CD4-positive, CD25-positive, alpha-beta regulatory T cell (primary cell): Measurements from ENCODE around the gene RPL28. TPM values are rescaled to one million over a fixed set of nuclear protein-coding genes. Genes with fewer than 3 reads are reported as not detected.
"Not testable (repeated sequence)": the region's sequence is repeated elsewhere in the genome, so short reads cannot be mapped to it uniquely, and the experiment has no call there.

Source experiments
- ATAC-seq, 2 donors: fragments of 150-1000 bp; cut with Tn5 transposase; one replicate each; pipeline ENCODE4 v1.10.0; 2021; ENCODE audit warnings: low read depth in 2 of 2, moderate number of reproducible peaks in 2 of 2, moderate library complexity in 1 of 2
- DNase-seq, 3 donors: peaks; one replicate each; pipeline versions ENCODE4 v3.0.0 to v3.0.0-alpha.2; 2012 to 2022; ENCODE audit warnings: mixed read lengths in 1 of 3
- H3K27ac ChIP-seq: one replicate; pipeline ENCODE4 v1.7.0; 2013; ENCODE audit warnings: mild to moderate bottlenecking, low read length; ENCODE audit not compliant: insufficient read depth, poor library complexity, severe bottlenecking
- H3K27me3 ChIP-seq: one replicate; pipeline ENCODE4 v1.7.0; 2013; ENCODE audit warnings: low read length; ENCODE audit not compliant: control insufficient read depth, insufficient read depth
- H3K36me3 ChIP-seq: one replicate; pipeline ENCODE4 v1.7.0; 2013; ENCODE audit warnings: mild to moderate bottlenecking, low read length, moderate library complexity; ENCODE audit not compliant: control insufficient read depth, insufficient read depth
- H3K4me1 ChIP-seq: 2 replicates; pipeline ENCODE4 v1.7.0; 2013; ENCODE audit warnings: mild to moderate bottlenecking, low read length; ENCODE audit not compliant: insufficient read depth, control insufficient read depth, poor library complexity, severe bottlenecking
- H3K4me3 ChIP-seq: one replicate; pipeline ENCODE4 v1.7.0; 2013; ENCODE audit warnings: low read depth, mild to moderate bottlenecking, low read length, moderate library complexity
- H3K9me3 ChIP-seq, 2 experiments: 1 replicate in 1 of 2; 2 replicates in 1 of 2; pipeline ENCODE4 v1.7.0; 2013; ENCODE audit warnings: low read length in 2 of 2, mild to moderate bottlenecking in 1 of 2, moderate library complexity in 1 of 2; ENCODE audit not compliant: control insufficient read depth in 2 of 2
- H3K27ac Mint-ChIP-seq, 3 donors: one replicate each; pipeline ENCODE4 v1.8.0; 2020 to 2022; ENCODE audit warnings: mild to moderate bottlenecking in 3 of 3, mixed read lengths in 3 of 3, moderate library complexity in 2 of 3
- H3K27me3 Mint-ChIP-seq: one replicate; pipeline ENCODE4 v1.8.0; 2022; ENCODE audit warnings: mild to moderate bottlenecking, mixed read lengths
- H3K36me3 Mint-ChIP-seq: one replicate; pipeline ENCODE4 v1.8.0; 2020; ENCODE audit warnings: mixed read lengths
- H3K4me1 Mint-ChIP-seq, 4 donors: one replicate each; pipeline ENCODE4 v1.8.0; 2020 to 2022; ENCODE audit warnings: mixed read lengths in 4 of 4, mild to moderate bottlenecking in 1 of 4
- H3K4me3 Mint-ChIP-seq, 4 donors: one replicate each; pipeline ENCODE4 v1.8.0; 2020 to 2022; ENCODE audit warnings: mild to moderate bottlenecking in 4 of 4, mixed read lengths in 4 of 4, moderate library complexity in 3 of 4
- H3K9me3 Mint-ChIP-seq, 7 donors: one replicate each; pipeline ENCODE4 v1.8.0; 2020 to 2022; ENCODE audit warnings: mixed read lengths in 7 of 7, mild to moderate bottlenecking in 3 of 7, moderate library complexity in 2 of 7
- polyA plus RNA-seq, 4 donors: library from polyadenylated mRNA; unstranded; fragments of 300-500 nt; fragmentation: Illumina TruSeq; gene quantifications; one replicate each; pipeline ENCODE4 v1.2.3, GENCODE V29; 2021
- total RNA-seq: library from RNA; stranded (reverse); gene quantifications from one replicate; pipeline ENCODE4 v1.2.3, GENCODE V29; 2022

The RPL28 gene
- total and polyA plus RNA-seq, 5 donors from 2014 or later = 527 to 2,934 (median 686) TPM

GRCh38 chr19:55406091-55406825 lies 20.5 kb downstream of the RPL28 start:
- Histone ChIP-seq H3K4me3 (peak overlapping the region; percentile 35), H3K27me3 (no peaks in the 10 kb centered on the region), H3K9me3 (peaks cover 2 to 7% of the 10 kb centered on the region in 2 experiments), H3K27ac (peak overlapping the region; percentile 25), H3K4me1 (peaks cover 24% of the 10 kb centered on the region), H3K36me3 (peaks cover 20% of the 10 kb centered on the region)
- Mint-ChIP-seq H3K36me3 (peaks cover 23% of the 10 kb centered on the region), H3K27ac (peak overlapping the region; percentile 36 to 87 (median 76)), H3K4me1 (peaks cover 9 to 33% (median 27%) of the 10 kb centered on the region in 4 donors), H3K27me3 (peaks cover 9% of the 10 kb centered on the region), H3K4me3 (peak overlapping the region; percentile 84 to 90 (median 88)), H3K9me3 (peaks cover 0 to 8% (median 5%) of the 10 kb centered on the region in 7 donors)
- ATAC-seq = no peak
- no peak for DNase-seq

GRCh38 chr19:55406826-55407549 lies 21.3 kb downstream of the RPL28 start:
- H3K27ac Mint-ChIP-seq = peak overlapping the region; percentile 52 to 99 (median 76)
- peak overlapping the region; percentile 84 to 90 (median 88) for H3K4me3 Mint-ChIP-seq
- Histone ChIP-seq H3K4me3 (peak overlapping the region; percentile 35), H3K4me1 (peaks cover 24% of the 10 kb centered on the region), H3K27ac (peak overlapping the region; percentile 100), H3K27me3 (no peaks in the 10 kb centered on the region), H3K9me3 (peaks cover 2 to 7% of the 10 kb centered on the region in 2 experiments), H3K36me3 (peaks cover 15% of the 10 kb centered on the region)
- peaks cover 9 to 33% (median 27%) of the 10 kb centered on the region in 4 donors for H3K4me1 Mint-ChIP-seq
- peaks cover 20% of the 10 kb centered on the region for H3K36me3 Mint-ChIP-seq
- DNase-seq = peak in 2 of 3 donors; percentile 28 to 43
- H3K27me3 Mint-ChIP-seq = peaks cover 9% of the 10 kb centered on the region
- peaks cover 0 to 8% (median 5%) of the 10 kb centered on the region in 7 donors for H3K9me3 Mint-ChIP-seq
- no peak for ATAC-seq

GRCh38 chr19:55407550-55407799 lies 21.7 kb downstream of the RPL28 start, which contains the start of gene UBE2S:
TSS of gene UBE2S (minus strand) at chr19:55407788. CDS start at chr19:55407589, 199 bp downstream.
- ATAC-seq = peak in 1 of 2 donors; percentile 0

GRCh38 chr19:55407800-55408532 lies 22.2 kb downstream of the RPL28 start:
- ATAC-seq (peak; percentile 93 to 94), DNase-seq (peak; percentile 95 to 100 (median 98))
- Histone ChIP-seq H3K9me3 (peaks cover 2 to 7% of the 10 kb centered on the region in 2 experiments), H3K36me3 (peaks cover 6% of the 10 kb centered on the region), H3K4me1 (peaks cover 24% of the 10 kb centered on the region), H3K27ac (peak overlapping the region; percentile 100), H3K4me3 (peak overlapping the region; percentile 88), H3K27me3 (no peaks in the 10 kb centered on the region)
- peak overlapping the region; percentile 99 to 100 (median 99) for H3K27ac Mint-ChIP-seq
- H3K4me1 Mint-ChIP-seq = peaks cover 9 to 33% (median 26%) of the 10 kb centered on the region in 4 donors
- peak overlapping the region; percentile 90 to 97 (median 94) for H3K4me3 Mint-ChIP-seq
- H3K27me3 Mint-ChIP-seq = peaks cover 9% of the 10 kb centered on the region
- H3K36me3 Mint-ChIP-seq = peaks cover 15% of the 10 kb centered on the region
- H3K9me3 Mint-ChIP-seq = peaks cover 0 to 8% (median 5%) of the 10 kb centered on the region in 7 donors

More at GRCh38 chr19:55407550-55407799, 21.7 kb downstream of the RPL28 start, which contains the start of gene UBE2S:
- H3K27me3 Mint-ChIP-seq, DNase-seq, H3K9me3 Mint-ChIP-seq, H3K27me3 ChIP-seq, H3K9me3 ChIP-seq: not testable (repeated sequence)
- peak within 1 kb of the TSS; percentile 100 for H3K27ac ChIP-seq
- Mint-ChIP-seq H3K4me1 (peaks cover 9 to 33% (median 27%) of the 10 kb centered on the region in 4 donors), H3K27ac (peak within 1 kb of the TSS; percentile 99 to 100 (median 99)), H3K36me3 (peaks cover 18% of the 10 kb centered on the region), H3K4me3 (peak within 1 kb of the TSS; percentile 90 to 97 (median 94))
- peaks cover 11% of the 10 kb centered on the region for H3K36me3 ChIP-seq
- peaks cover 24% of the 10 kb centered on the region for H3K4me1 ChIP-seq
- H3K4me3 ChIP-seq = peak within 1 kb of the TSS; percentile 88

- Histone ChIP-seq H3K4me3 (peak overlapping the region; percentile 88), H3K9me3 (peaks cover 2 to 7% of the 10 kb centered on the region in 2 experiments), H3K36me3 (peaks cover under 1% of the 10 kb centered on the region), H3K27ac (peak overlapping the region; percentile 100), H3K27me3 (no peaks in the 10 kb centered on the region), H3K4me1 (peaks cover 24% of the 10 kb centered on the region)
- DNase-seq = no peak
- Mint-ChIP-seq H3K4me3 (peak overlapping the region; percentile 90 to 97 (median 94)), H3K27me3 (peaks cover 9% of the 10 kb centered on the region), H3K4me1 (peaks cover 9 to 33% (median 25%) of the 10 kb centered on the region in 4 donors), H3K27ac (peak overlapping the region; percentile 99 to 100 (median 99)), H3K9me3 (peaks cover 0 to 8% (median 5%) of the 10 kb centered on the region in 7 donors), H3K36me3 (peaks cover 11% of the 10 kb centered on the region)
- no peak for ATAC-seq
These were observed 22.8 kb downstream of the RPL28 start for GRCh38 chr19:55408533-55408872.

- Mint-ChIP-seq H3K36me3 (peaks cover 11% of the 10 kb centered on the region), H3K4me1 (peaks cover 9 to 33% (median 22%) of the 10 kb centered on the region in 4 donors), H3K4me3 (peak overlapping the region; percentile 38 to 92 (median 77)), H3K27ac (peak overlapping the region in 2 of 3 donors; percentile 99 to 100)
- H3K9me3 Mint-ChIP-seq, H3K9me3 ChIP-seq, DNase-seq, ATAC-seq, H3K27me3 Mint-ChIP-seq, H3K36me3 ChIP-seq, H3K27ac ChIP-seq, H3K27me3 ChIP-seq, H3K4me3 ChIP-seq: not testable (repeated sequence)
- H3K4me1 ChIP-seq = peaks cover 24% of the 10 kb centered on the region
These were observed 23.4 kb downstream of the RPL28 start for GRCh38 chr19:55409179-55409578.

- H3K27ac Mint-ChIP-seq = no peak overlapping the region
- Histone ChIP-seq H3K4me3 (no peak overlapping the region), H3K27ac (no peak overlapping the region), H3K27me3 (no peaks in the 10 kb centered on the region), H3K4me1 (peaks cover 24% of the 10 kb centered on the region), H3K36me3 (no peaks in the 10 kb centered on the region), H3K9me3 (peaks cover 2 to 7% of the 10 kb centered on the region in 2 experiments)
- H3K9me3 Mint-ChIP-seq = peaks cover 0 to 8% (median 5%) of the 10 kb centered on the region in 7 donors
- peaks cover 16% of the 10 kb centered on the region for H3K27me3 Mint-ChIP-seq
- H3K4me3 Mint-ChIP-seq = peak overlapping the region in 2 of 4 donors; percentile 23 to 64
- H3K4me1 Mint-ChIP-seq = peaks cover 9 to 33% (median 22%) of the 10 kb centered on the region in 4 donors
- H3K36me3 Mint-ChIP-seq = peaks cover 11% of the 10 kb centered on the region
- ATAC-seq (no peak), DNase-seq (no peak)
These were observed 24.4 kb downstream of the RPL28 start for GRCh38 chr19:55410168-55410567.
